AG04450 (cell line): ENCODE data around the gene QSOX1. TPM values are rescaled to one million over a fixed set of nuclear protein-coding genes. Genes with fewer than 3 reads are reported as not detected.
A peak's percentile ranks its signal among the peaks of the same experiment; 100 is the strongest.

Source experiments
- CTCF ChIA-PET: fragments of 300-600, 350-600 bp; formaldehyde crosslinking; extraction: SDS; loops from one replicate; lab custom pipeline; 2022; ENCODE audit warnings: antibody characterized with exemption, inconsistent platforms; lab: Charles Lee
- POLR2A ChIA-PET: fragments of 350-600 bp; formaldehyde crosslinking; extraction: SDS; loops from one replicate; lab custom pipeline; 2021; ENCODE audit warnings: antibody characterized with exemption, inconsistent platforms; lab: Yijun Ruan, JAX
- DNase-seq: peaks from one replicate; pipeline ENCODE4 v3.0.0-alpha.2; 2011; ENCODE audit warnings: low read depth, low spot score
- H3K27ac ChIP-seq: one replicate; pipeline ENCODE4 v1.5.1; 2012; ENCODE audit warnings: low read depth, low read length, control low read depth
- H3K27me3 ChIP-seq: one replicate; pipeline ENCODE4 v1.6.0; 2012; ENCODE audit warnings: low read length; ENCODE audit not compliant: control insufficient read depth, insufficient read depth
- H3K4me3 ChIP-seq: 2 replicates; pipeline ENCODE4 v1.5.1; 2011; ENCODE audit warnings: mild to moderate bottlenecking, low read depth, low read length, control low read depth
- H3K9me3 ChIP-seq: 2 replicates; pipeline ENCODE4 v1.5.1; 2012; ENCODE audit warnings: low read length; ENCODE audit not compliant: control insufficient read depth, insufficient read depth
- CTCF ChIP-seq: IDR thresholded peaks from 2 replicates; pipeline ENCODE4 v1.5.1; 2011; ENCODE audit warnings: low read depth, low read length, control low read depth, inconsistent platforms
- polyA plus RNA-seq: library from polyadenylated mRNA; depleted of rRNA; stranded (reverse); fragments of >200 nt; gene quantifications from 2 replicates; pipeline ENCODE4 v1.2.3, GENCODE V29; 2011

Gene QSOX1
- polyA plus RNA-seq, 1 experiment, result 1,269 TPM

- Histone ChIP-seq H3K4me3 (no peak overlapping the region), H3K9me3 (no peaks in the 10 kb centered on the region; the same call in 1 of the 2 replicates), H3K27ac (no peak overlapping the region), H3K27me3 (no peaks in the 10 kb centered on the region)
- POLR2A ChIA-PET, result interaction anchor here (0.9 kb wide), 1 partner anchor 97 kb away, joined by 3 read pairs; no protein-coding TSS in a partner anchor
- CTCF ChIA-PET, result interaction anchor here (0.6 to 3.2 kb wide), 11 partner anchors 11 to 301 kb away, joined by 3 to 22 read pairs (median 4); no protein-coding TSS in a partner anchor
- TF ChIP-seq CTCF, result no peak
- no peak for DNase-seq
Observed at GRCh38 chr1:180167721-180168467, 13.2 kb downstream of the QSOX1 start.

GRCh38 chr1:180168786-180169639, 14.3 kb downstream of the QSOX1 start:
- CTCF ChIA-PET, result interaction anchor here (0.6 to 3.2 kb wide), 11 partner anchors 9 to 354 kb away, joined by 3 to 22 read pairs (median 3); partner anchors contain the start of gene QSOX1
- Histone ChIP-seq H3K4me3 (no peak overlapping the region), H3K9me3 (no peaks in the 10 kb centered on the region; the same call in 1 of the 2 replicates), H3K27ac (peak overlapping the region; percentile 11), H3K27me3 (no peaks in the 10 kb centered on the region)
- DNase-seq, result no peak
- POLR2A ChIA-PET, result interaction anchor here (0.9 to 1.8 kb wide), 3 partner anchors 11 to 99 kb away, joined by 3 to 7 read pairs (median 3); partner anchors contain the start of gene QSOX1
- peak; percentile 54 for TF ChIP-seq CTCF

GRCh38 chr1:180169640-180170195, 15.0 kb downstream of the QSOX1 start:
- no peak for DNase-seq
- CTCF ChIA-PET, result interaction anchor here (0.8 to 3.2 kb wide), 3 partner anchors 10 to 355 kb away, joined by 3 to 22 read pairs (median 5); partner anchors contain the start of gene QSOX1
- TF ChIP-seq CTCF, result no peak

GRCh38 chr1:180170546-180171151, 16.0 kb downstream of the QSOX1 start:
- DNase-seq, result no peak
- Histone ChIP-seq H3K27ac (no peak overlapping the region), H3K9me3 (no peaks in the 10 kb centered on the region; the same call in 1 of the 2 replicates), H3K4me3 (no peak overlapping the region), H3K27me3 (no peaks in the 10 kb centered on the region)
- CTCF ChIA-PET, result interaction anchor here (3.2 kb wide), 1 partner anchor 9 kb away, joined by 22 read pairs; no protein-coding TSS in a partner anchor
- no peak for TF ChIP-seq CTCF
- POLR2A ChIA-PET, result interaction anchor here (1.5 to 1.8 kb wide), 2 partner anchors 13 to 16 kb away, joined by 3 to 7 read pairs; partner anchors contain the start of gene QSOX1

More at GRCh38 chr1:180169640-180170195, 15.0 kb downstream of the QSOX1 start:
- POLR2A ChIA-PET, result interaction anchor here (1.5 to 1.8 kb wide), 2 partner anchors 12 to 15 kb away, joined by 3 to 7 read pairs; partner anchors contain the start of gene QSOX1
- no peaks in the 10 kb centered on the region; the same call in 1 of the 2 replicates for H3K9me3 ChIP-seq
- H3K27ac ChIP-seq, result peak overlapping the region; percentile 24
- no peaks in the 10 kb centered on the region for H3K27me3 ChIP-seq
- no peak overlapping the region for H3K4me3 ChIP-seq
